ENCODE data around the gene LARGE1.

DNA sequence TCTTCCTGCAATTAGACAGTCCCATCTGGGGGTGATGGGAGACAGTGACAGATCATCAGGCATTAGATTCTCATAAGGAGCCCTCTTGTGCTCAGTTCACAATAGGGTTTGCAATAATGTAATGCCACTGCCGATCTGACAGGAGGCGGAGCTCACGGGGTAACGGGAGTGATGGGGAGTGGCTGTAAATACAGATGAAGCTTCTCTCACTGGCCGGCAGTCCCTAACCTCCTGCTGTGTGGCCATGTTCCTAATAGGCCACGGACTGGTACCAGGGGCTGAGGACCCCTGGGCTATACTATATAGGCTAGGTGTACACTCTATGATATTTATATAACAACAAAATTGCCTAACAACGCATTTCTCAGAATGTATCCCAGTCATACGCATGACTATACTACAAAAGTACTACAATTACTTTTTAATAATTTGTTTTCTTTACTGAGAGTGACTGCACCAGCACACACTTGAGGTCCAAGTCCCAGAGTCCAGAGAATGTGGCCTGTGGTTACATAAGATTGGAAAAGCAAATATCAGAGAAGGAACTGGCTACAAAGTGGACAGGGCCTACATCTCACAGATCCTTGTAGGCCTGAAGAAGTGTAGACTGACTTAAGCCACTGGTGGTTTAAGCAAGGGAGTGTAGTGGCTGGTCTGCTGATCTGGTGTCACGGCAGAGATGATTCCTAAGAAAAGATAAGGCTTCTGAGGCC is 200.0 kb downstream of the LARGE1 start:
- TF ChIP-seq, protein P1, sequence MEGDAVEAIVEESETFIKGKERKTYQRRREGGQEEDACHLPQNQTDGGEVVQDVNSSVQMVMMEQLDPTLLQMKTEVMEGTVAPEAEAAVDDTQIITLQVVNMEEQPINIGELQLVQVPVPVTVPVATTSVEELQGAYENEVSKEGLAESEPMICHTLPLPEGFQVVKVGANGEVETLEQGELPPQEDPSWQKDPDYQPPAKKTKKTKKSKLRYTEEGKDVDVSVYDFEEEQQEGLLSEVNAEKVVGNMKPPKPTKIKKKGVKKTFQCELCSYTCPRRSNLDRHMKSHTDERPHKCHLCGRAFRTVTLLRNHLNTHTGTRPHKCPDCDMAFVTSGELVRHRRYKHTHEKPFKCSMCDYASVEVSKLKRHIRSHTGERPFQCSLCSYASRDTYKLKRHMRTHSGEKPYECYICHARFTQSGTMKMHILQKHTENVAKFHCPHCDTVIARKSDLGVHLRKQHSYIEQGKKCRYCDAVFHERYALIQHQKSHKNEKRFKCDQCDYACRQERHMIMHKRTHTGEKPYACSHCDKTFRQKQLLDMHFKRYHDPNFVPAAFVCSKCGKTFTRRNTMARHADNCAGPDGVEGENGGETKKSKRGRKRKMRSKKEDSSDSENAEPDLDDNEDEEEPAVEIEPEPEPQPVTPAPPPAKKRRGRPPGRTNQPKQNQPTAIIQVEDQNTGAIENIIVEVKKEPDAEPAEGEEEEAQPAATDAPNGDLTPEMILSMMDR (IDR thresholded peaks at IDR 0.05 in 2 of 3, conservative IDR thresholded peaks at IDR 0.05 in 1 of 3; ENCODE audit: insufficient read depth in 2 of 3, low read depth in 1 of 3, low read length in 3 of 3) = no peak
- no peak for TF ChIP-seq ZFP1 (CRISPR knock-in tag; IDR thresholded peaks at IDR 0.05)
- TF ChIP-seq, protein P2, sequence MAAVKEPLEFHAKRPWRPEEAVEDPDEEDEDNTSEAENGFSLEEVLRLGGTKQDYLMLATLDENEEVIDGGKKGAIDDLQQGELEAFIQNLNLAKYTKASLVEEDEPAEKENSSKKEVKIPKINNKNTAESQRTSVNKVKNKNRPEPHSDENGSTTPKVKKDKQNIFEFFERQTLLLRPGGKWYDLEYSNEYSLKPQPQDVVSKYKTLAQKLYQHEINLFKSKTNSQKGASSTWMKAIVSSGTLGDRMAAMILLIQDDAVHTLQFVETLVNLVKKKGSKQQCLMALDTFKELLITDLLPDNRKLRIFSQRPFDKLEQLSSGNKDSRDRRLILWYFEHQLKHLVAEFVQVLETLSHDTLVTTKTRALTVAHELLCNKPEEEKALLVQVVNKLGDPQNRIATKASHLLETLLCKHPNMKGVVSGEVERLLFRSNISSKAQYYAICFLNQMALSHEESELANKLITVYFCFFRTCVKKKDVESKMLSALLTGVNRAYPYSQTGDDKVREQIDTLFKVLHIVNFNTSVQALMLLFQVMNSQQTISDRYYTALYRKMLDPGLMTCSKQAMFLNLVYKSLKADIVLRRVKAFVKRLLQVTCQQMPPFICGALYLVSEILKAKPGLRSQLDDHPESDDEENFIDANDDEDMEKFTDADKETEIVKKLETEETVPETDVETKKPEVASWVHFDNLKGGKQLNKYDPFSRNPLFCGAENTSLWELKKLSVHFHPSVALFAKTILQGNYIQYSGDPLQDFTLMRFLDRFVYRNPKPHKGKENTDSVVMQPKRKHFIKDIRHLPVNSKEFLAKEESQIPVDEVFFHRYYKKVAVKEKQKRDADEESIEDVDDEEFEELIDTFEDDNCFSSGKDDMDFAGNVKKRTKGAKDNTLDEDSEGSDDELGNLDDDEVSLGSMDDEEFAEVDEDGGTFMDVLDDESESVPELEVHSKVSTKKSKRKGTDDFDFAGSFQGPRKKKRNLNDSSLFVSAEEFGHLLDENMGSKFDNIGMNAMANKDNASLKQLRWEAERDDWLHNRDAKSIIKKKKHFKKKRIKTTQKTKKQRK (IDR thresholded peaks at IDR 0.05; ENCODE audit: borderline replicate concordance, low read depth, low read length) = no peak
- TF ChIP-seq, protein P3, sequence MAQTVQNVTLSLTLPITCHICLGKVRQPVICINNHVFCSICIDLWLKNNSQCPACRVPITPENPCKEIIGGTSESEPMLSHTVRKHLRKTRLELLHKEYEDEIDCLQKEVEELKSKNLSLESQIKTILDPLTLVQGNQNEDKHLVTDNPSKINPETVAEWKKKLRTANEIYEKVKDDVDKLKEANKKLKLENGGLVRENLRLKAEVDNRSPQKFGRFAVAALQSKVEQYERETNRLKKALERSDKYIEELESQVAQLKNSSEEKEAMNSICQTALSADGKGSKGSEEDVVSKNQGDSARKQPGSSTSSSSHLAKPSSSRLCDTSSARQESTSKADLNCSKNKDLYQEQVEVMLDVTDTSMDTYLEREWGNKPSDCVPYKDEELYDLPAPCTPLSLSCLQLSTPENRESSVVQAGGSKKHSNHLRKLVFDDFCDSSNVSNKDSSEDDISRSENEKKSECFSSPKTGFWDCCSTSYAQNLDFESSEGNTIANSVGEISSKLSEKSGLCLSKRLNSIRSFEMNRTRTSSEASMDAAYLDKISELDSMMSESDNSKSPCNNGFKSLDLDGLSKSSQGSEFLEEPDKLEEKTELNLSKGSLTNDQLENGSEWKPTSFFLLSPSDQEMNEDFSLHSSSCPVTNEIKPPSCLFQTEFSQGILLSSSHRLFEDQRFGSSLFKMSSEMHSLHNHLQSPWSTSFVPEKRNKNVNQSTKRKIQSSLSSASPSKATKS (CRISPR knock-in tag; IDR thresholded peaks at IDR 0.05) = no peak
- TF ChIP-seq POLR2A (conservative IDR thresholded peaks at IDR 0.05) = no peak
- no peak for TF ChIP-seq ZZZ3 (IDR thresholded peaks at IDR 0.05)
- TF ChIP-seq ZBTB1 (CRISPR knock-in tag; IDR thresholded peaks at IDR 0.05; ENCODE audit: borderline replicate concordance, low read depth) = no peak
- no peak for TF ChIP-seq FOS (IDR thresholded peaks at IDR 0.05; ENCODE audit: extremely low read depth, insufficient read length)
- no peak for TF ChIP-seq PHTF2 (CRISPR knock-in tag; IDR thresholded peaks at IDR 0.05)
- TF ChIP-seq, protein P4, sequence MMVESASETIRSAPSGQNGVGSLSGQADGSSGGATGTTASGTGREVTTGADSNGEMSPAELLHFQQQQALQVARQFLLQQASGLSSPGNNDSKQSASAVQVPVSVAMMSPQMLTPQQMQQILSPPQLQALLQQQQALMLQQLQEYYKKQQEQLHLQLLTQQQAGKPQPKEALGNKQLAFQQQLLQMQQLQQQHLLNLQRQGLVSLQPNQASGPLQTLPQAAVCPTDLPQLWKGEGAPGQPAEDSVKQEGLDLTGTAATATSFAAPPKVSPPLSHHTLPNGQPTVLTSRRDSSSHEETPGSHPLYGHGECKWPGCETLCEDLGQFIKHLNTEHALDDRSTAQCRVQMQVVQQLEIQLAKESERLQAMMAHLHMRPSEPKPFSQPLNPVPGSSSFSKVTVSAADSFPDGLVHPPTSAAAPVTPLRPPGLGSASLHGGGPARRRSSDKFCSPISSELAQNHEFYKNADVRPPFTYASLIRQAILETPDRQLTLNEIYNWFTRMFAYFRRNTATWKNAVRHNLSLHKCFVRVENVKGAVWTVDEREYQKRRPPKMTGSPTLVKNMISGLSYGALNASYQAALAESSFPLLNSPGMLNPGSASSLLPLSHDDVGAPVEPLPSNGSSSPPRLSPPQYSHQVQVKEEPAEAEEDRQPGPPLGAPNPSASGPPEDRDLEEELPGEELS (CRISPR knock-in tag; IDR thresholded peaks at IDR 0.05; ENCODE audit: borderline replicate concordance) = no peak
- TF ChIP-seq HMGN3 (IDR thresholded peaks at IDR 0.05; ENCODE audit: borderline replicate concordance, extremely low read depth, insufficient read length, low read depth, low read length) = no peak
- TF ChIP-seq PCBP2 (IDR thresholded peaks at IDR 0.05; ENCODE audit: low read depth, low read length, poor library complexity, severe bottlenecking) = no peak
- no peak for TF ChIP-seq SPI1 (IDR thresholded peaks at IDR 0.05; ENCODE audit: borderline replicate concordance, low read depth, low read length)

Measured in K562 (cell line).